GM23338 (cell line): ENCODE measurements around the gene MAST4. TPM values are rescaled to one million over a fixed set of nuclear protein-coding genes. Genes with fewer than 3 reads are reported as not detected.

Experiments
- ATAC-seq: fragments of 200-7000 bp; cut with Tn5 transposase; 3 replicates; pipeline ENCODE4 v1.9.1; 2020
- DNase-seq: peaks from one replicate; pipeline ENCODE4 v3.0.0-alpha.2; 2015; ENCODE audit warnings: low spot score
- H2AFZ ChIP-seq: fragments of 200-600 bp; sonication (generic); 2 replicates; pipeline ENCODE4 v1.8.0; 2016; ENCODE audit warnings: antibody characterized with exemption, mild to moderate bottlenecking, moderate library complexity
- H3F3A ChIP-seq: fragments of 200-600 bp; sonication (generic); replicated peaks from 2 replicates; pipeline ENCODE4 v1.8.0; 2017; ENCODE audit warnings: antibody characterized with exemption, mixed run types, low read depth
- H3K27ac ChIP-seq: fragments of 200-600 bp; sonication (generic); 2 replicates; pipeline ENCODE4 v1.6.1; 2016; ENCODE audit warnings: low read depth
- H3K27me3 ChIP-seq: fragments of 200-600 bp; sonication (generic); 2 replicates; pipeline ENCODE4 v1.8.0; 2016; ENCODE audit warnings: mild to moderate bottlenecking, mixed run types, moderate library complexity; ENCODE audit not compliant: insufficient read depth
- H3K36me3 ChIP-seq: fragments of 200-600 bp; sonication (generic); 2 replicates; pipeline ENCODE4 v1.8.0; 2016; ENCODE audit warnings: mild to moderate bottlenecking; ENCODE audit not compliant: insufficient read depth
- H3K4me1 ChIP-seq: fragments of 200-600 bp; sonication (generic); 2 replicates; pipeline ENCODE4 v1.8.0; 2016; ENCODE audit warnings: mild to moderate bottlenecking, moderate library complexity; ENCODE audit not compliant: insufficient read depth
- H3K4me2 ChIP-seq: fragments of 200-600 bp; sonication (generic); 2 replicates; pipeline ENCODE4 v1.7.1; 2017; ENCODE audit warnings: mixed run types
- H3K4me3 ChIP-seq: fragments of 200-600 bp; sonication (generic); 2 replicates; pipeline ENCODE4 v1.6.1; 2016; ENCODE audit warnings: mixed run types
- H3K79me2 ChIP-seq: fragments of 200-600 bp; sonication (generic); replicated peaks from 2 replicates; pipeline ENCODE4 v1.8.0; 2017; ENCODE audit warnings: mild to moderate bottlenecking; ENCODE audit not compliant: insufficient read depth
- H3K9me2 ChIP-seq: fragments of 200-600 bp; sonication (generic); 2 replicates; pipeline ENCODE4 v1.8.0; 2017; ENCODE audit not compliant: insufficient read depth
- H4K20me1 ChIP-seq: fragments of 200-600 bp; sonication (generic); replicated peaks from 2 replicates; pipeline ENCODE4 v1.8.0; 2017; ENCODE audit warnings: mild to moderate bottlenecking; ENCODE audit not compliant: insufficient read depth
- H3K27ac Mint-ChIP-seq: 2 replicates; pipeline ENCODE4 v1.8.0; 2020; ENCODE audit warnings: inconsistent platforms, mild to moderate bottlenecking, moderate library complexity, mixed read lengths
- H3K27me3 Mint-ChIP-seq: 3 replicates; pipeline ENCODE4 v1.8.0; 2022; ENCODE audit warnings: low read depth, mild to moderate bottlenecking, moderate library complexity, mixed read lengths, inconsistent platforms; ENCODE audit not compliant: insufficient read depth, poor library complexity
- H3K36me3 Mint-ChIP-seq: 3 replicates; pipeline ENCODE4 v1.8.0; 2021; ENCODE audit warnings: low read depth, mild to moderate bottlenecking, inconsistent platforms, moderate library complexity, mixed read lengths
- H3K4me1 Mint-ChIP-seq: 3 replicates; pipeline ENCODE4 v1.8.0; 2020; ENCODE audit warnings: mild to moderate bottlenecking, inconsistent platforms, mixed read lengths
- H3K4me3 Mint-ChIP-seq: 3 replicates; pipeline ENCODE4 v1.8.0; 2021; ENCODE audit warnings: moderate library complexity, mild to moderate bottlenecking, inconsistent platforms, mixed read lengths
- H3K9me3 Mint-ChIP-seq: 3 replicates; pipeline ENCODE4 v1.8.0; 2020; ENCODE audit warnings: moderate library complexity, mild to moderate bottlenecking, inconsistent platforms, mixed read lengths
- CREB1 ChIP-seq: fragments of 250-450 bp; sonication (Bioruptor Pico); IDR thresholded peaks from 2 replicates; pipeline ENCODE4 v1.5.0; 2020; ENCODE audit warnings: low read depth, mild to moderate bottlenecking, moderate library complexity
- CTCF ChIP-seq, 2 experiments: fragments of 200-600 bp in 1 of 2; sonication (generic) in 1 of 2; conservative IDR thresholded peaks; 2 replicates each; pipeline versions ENCODE4 v1.5.1 to v1.6.1; 2016 to 2017; ENCODE audit warnings: antibody characterized with exemption in 2 of 2, low read depth in 2 of 2, mild to moderate bottlenecking in 2 of 2, moderate library complexity in 1 of 2
- EZH2 ChIP-seq: fragments of 200-600 bp; sonication (generic); IDR thresholded peaks from one replicate; pipeline ENCODE4 v1.8.0; 2017; ENCODE audit warnings: antibody characterized with exemption, mild to moderate bottlenecking, low read depth; ENCODE audit not compliant: unreplicated experiment
- NANOG ChIP-seq: IDR thresholded peaks from 2 replicates; pipeline ENCODE4 v1.6.1; 2016; ENCODE audit warnings: antibody characterized with exemption, borderline replicate concordance
- POLR2AphosphoS5 ChIP-seq: IDR thresholded peaks from 2 replicates; pipeline ENCODE4 v1.6.1; 2016; ENCODE audit warnings: antibody characterized with exemption, low read depth
- ZNF114 ChIP-seq: fragments of 250-450 bp; sonication (Bioruptor Pico); IDR thresholded peaks from 2 replicates; pipeline ENCODE4 v1.5.0; 2020; ENCODE audit warnings: mild to moderate bottlenecking, moderate library complexity
- polyA plus RNA-seq: library from polyadenylated mRNA; unstranded; fragments of >200 nt; fragmentation: Nextera tagmentation; extraction: Ambion mirVana; gene quantifications from 2 replicates; pipeline ENCODE4 v1.2.1, GENCODE V29; 2016
- total RNA-seq: library from RNA; depleted of rRNA; stranded (reverse); fragments of >200 nt; shearing (Covaris generic); gene quantifications from 2 replicates; pipeline ENCODE4 v1.2.3, GENCODE V29; 2014
- TF ChIP-seq, protein P1 (sequence below): fragments of 250-450 bp; sonication (Bioruptor Pico); IDR thresholded peaks from 2 replicates; pipeline ENCODE4 v1.5.0; 2020; ENCODE audit warnings: mild to moderate bottlenecking, moderate library complexity

MAST4 gene
- total and polyA plus RNA-seq, 2 experiments from 2014 or later, result 3.6 to 8.5 TPM

- TF ChIP-seq, protein P1, sequence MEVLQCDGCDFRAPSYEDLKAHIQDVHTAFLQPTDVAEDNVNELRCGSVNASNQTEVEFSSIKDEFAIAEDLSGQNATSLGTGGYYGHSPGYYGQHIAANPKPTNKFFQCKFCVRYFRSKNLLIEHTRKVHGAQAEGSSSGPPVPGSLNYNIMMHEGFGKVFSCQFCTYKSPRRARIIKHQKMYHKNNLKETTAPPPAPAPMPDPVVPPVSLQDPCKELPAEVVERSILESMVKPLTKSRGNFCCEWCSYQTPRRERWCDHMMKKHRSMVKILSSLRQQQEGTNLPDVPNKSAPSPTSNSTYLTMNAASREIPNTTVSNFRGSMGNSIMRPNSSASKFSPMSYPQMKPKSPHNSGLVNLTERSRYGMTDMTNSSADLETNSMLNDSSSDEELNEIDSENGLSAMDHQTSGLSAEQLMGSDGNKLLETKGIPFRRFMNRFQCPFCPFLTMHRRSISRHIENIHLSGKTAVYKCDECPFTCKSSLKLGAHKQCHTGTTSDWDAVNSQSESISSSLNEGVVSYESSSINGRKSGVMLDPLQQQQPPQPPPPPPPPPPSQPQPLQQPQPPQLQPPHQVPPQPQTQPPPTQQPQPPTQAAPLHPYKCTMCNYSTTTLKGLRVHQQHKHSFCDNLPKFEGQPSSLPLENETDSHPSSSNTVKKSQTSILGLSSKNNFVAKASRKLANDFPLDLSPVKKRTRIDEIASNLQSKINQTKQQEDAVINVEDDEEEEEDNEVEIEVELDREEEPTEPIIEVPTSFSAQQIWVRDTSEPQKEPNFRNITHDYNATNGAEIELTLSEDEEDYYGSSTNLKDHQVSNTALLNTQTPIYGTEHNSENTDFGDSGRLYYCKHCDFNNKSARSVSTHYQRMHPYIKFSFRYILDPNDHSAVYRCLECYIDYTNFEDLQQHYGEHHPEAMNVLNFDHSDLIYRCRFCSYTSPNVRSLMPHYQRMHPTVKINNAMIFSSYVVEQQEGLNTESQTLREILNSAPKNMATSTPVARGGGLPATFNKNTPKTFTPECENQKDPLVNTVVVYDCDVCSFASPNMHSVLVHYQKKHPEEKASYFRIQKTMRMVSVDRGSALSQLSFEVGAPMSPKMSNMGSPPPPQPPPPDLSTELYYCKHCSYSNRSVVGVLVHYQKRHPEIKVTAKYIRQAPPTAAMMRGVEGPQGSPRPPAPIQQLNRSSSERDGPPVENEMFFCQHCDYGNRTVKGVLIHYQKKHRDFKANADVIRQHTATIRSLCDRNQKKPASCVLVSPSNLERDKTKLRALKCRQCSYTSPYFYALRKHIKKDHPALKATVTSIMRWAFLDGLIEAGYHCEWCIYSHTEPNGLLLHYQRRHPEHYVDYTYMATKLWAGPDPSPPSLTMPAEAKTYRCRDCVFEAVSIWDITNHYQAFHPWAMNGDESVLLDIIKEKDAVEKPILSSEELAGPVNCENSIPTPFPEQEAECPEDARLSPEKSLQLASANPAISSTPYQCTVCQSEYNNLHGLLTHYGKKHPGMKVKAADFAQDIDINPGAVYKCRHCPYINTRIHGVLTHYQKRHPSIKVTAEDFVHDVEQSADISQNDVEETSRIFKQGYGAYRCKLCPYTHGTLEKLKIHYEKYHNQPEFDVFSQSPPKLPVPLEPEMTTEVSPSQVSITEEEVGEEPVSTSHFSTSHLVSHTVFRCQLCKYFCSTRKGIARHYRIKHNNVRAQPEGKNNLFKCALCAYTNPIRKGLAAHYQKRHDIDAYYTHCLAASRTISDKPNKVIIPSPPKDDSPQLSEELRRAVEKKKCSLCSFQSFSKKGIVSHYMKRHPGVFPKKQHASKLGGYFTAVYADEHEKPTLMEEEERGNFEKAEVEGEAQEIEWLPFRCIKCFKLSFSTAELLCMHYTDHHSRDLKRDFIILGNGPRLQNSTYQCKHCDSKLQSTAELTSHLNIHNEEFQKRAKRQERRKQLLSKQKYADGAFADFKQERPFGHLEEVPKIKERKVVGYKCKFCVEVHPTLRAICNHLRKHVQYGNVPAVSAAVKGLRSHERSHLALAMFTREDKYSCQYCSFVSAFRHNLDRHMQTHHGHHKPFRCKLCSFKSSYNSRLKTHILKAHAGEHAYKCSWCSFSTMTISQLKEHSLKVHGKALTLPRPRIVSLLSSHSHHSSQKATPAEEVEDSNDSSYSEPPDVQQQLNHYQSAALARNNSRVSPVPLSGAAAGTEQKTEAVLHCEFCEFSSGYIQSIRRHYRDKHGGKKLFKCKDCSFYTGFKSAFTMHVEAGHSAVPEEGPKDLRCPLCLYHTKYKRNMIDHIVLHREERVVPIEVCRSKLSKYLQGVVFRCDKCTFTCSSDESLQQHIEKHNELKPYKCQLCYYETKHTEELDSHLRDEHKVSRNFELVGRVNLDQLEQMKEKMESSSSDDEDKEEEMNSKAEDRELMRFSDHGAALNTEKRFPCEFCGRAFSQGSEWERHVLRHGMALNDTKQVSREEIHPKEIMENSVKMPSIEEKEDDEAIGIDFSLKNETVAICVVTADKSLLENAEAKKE, result no peak
- TF ChIP-seq NANOG, result no peak
These were observed 93.5 kb downstream of the MAST4 start (continued) for GRCh38 chr5:66689522-66690220.

- H3K4me1 Mint-ChIP-seq, result no peaks in the 10 kb centered on the region
- H3K4me2 ChIP-seq, result no peak overlapping the region
- no peaks in the 10 kb centered on the region for H3K36me3 Mint-ChIP-seq
- no peaks in the 10 kb centered on the region for H3K36me3 ChIP-seq
- ATAC-seq, result no peak
- no peak overlapping the region for H3K27ac Mint-ChIP-seq
- DNase-seq, result no peak
- no peaks in the 10 kb centered on the region for H3F3A ChIP-seq
- H4K20me1 ChIP-seq, result peaks cover 10% of the 10 kb centered on the region; the same call in 1 of the 2 replicates
- H3K27ac ChIP-seq, result no peak overlapping the region
- no peaks in the 10 kb centered on the region for H3K9me2 ChIP-seq
- H3K9me3 Mint-ChIP-seq, result no peaks in the 10 kb centered on the region; the same call in 2 of the 3 replicates
- H3K27me3 ChIP-seq, result peaks cover 9% of the 10 kb centered on the region
- H3K27me3 Mint-ChIP-seq, result peaks cover 6% of the 10 kb centered on the region
- H3K4me1 ChIP-seq, result no peaks in the 10 kb centered on the region
- no peak overlapping the region for H3K4me3 Mint-ChIP-seq
- no peaks in the 10 kb centered on the region for H3K79me2 ChIP-seq
- no peak overlapping the region for H2AFZ ChIP-seq
- H3K4me3 ChIP-seq, result no peak overlapping the region
- TF ChIP-seq ZNF114 (CRISPR knock-in tag), result no peak
- TF ChIP-seq, protein P1, result no peak
- no peak for TF ChIP-seq POLR2AphosphoS5
- no peak for TF ChIP-seq EZH2
- no peak for TF ChIP-seq CTCF (conservative IDR thresholded peaks at IDR 0.05; ENCODE audit: low read depth in 2 of 2)
- TF ChIP-seq CREB1 (CRISPR knock-in tag), result no peak
These were observed 97.8 kb downstream of the MAST4 start for GRCh38 chr5:66694036-66694435.
